GM12873 (cell line): ENCODE data around the gene SH3RF2.

ENCODE experiments used
- TF ChIP-seq, protein P1 (sequence below): IDR thresholded peaks from 2 replicates; pipeline ENCODE4 v1.5.1; 2012; ENCODE audit warnings: low read depth, mild to moderate bottlenecking, moderate library complexity, low read length, control low read depth; ENCODE audit not compliant: insufficient read depth; ENCODE audit errors: missing control alignments

SH3RF2 gene

DNA sequence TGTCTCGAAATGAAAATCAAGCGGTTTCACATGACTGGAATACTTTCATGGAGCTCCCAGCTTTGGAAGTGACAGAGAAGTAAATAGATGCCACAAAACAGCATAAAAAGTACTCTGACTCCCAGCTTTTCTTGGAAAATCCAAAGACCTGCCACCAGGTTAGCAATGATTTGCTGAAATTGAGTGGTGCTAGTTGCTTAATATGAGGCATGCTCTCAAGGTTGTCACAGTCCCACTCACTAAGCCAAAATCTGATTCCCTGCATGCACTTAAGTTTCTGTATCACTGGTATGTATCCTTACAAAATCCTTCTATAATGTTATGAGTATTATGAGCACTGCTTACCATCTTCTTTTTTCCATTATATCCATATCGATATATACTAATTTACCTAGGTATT, 13.0 kb upstream of the SH3RF2 start:
- TF ChIP-seq, protein P1, sequence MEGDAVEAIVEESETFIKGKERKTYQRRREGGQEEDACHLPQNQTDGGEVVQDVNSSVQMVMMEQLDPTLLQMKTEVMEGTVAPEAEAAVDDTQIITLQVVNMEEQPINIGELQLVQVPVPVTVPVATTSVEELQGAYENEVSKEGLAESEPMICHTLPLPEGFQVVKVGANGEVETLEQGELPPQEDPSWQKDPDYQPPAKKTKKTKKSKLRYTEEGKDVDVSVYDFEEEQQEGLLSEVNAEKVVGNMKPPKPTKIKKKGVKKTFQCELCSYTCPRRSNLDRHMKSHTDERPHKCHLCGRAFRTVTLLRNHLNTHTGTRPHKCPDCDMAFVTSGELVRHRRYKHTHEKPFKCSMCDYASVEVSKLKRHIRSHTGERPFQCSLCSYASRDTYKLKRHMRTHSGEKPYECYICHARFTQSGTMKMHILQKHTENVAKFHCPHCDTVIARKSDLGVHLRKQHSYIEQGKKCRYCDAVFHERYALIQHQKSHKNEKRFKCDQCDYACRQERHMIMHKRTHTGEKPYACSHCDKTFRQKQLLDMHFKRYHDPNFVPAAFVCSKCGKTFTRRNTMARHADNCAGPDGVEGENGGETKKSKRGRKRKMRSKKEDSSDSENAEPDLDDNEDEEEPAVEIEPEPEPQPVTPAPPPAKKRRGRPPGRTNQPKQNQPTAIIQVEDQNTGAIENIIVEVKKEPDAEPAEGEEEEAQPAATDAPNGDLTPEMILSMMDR = no peak

GRCh38 chr5:145924849-145925248, 11.5 kb upstream of the SH3RF2 start:
- TF ChIP-seq, protein P1 = no peak

DNA sequence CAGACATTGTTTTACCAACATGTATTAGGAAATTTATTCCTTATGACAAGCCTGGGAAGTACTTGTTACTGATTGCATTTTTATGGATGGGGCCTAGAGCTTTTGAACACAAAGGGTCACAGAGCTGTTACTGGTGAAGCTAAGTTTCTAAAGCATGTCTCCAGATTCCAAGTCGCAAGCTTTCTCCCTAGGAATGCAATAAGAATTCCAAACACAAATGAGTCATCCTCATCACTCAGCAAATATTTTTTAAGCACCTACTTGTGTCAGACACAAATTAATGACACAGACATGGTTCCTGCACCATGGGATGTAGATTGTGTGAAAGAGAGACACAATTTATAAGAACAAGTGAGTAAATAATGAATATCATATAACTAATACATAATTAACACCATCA, 11.0 kb upstream of the SH3RF2 start:
- TF ChIP-seq, protein P1 = no peak

GRCh38 chr5:145925803-145926202, 10.6 kb upstream of the SH3RF2 start:
- TF ChIP-seq, protein P1 = no peak

DNA sequence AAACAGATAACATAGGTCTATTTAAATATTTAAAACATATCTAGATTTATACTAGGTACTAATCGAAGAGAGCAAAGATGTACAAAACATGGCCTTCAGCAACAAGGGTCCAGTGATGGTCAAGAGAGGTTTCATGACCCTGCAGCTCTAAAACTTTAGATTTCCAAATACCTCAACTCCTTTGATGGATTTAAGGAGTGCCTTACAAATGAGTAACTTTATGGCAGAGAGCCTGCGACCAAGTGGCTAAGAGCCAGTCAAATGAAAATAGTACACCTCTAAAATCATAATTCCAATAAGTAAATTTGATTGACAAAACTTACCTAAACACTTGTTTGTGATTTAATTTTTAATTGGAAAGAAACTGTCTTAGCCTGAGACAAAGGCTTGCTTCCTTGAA, 4.7 kb upstream of the SH3RF2 start:
- TF ChIP-seq, protein P1 = no peak

GRCh38 chr5:145934276-145934675, 2.1 kb upstream of the SH3RF2 start:
- TF ChIP-seq, protein P1 = no peak

- TF ChIP-seq, protein P1 = no peak
Observed at GRCh38 chr5:145937432-145938250, 1.3 kb downstream of the SH3RF2 start.
